B cell (primary cell): Measurements from ENCODE around the gene NAXD. TPM values are rescaled to one million over a fixed set of nuclear protein-coding genes. Genes with fewer than 3 reads are reported as not detected.
A peak's percentile ranks its signal among the peaks of the same experiment; 100 is the strongest.

Source experiments
- ATAC-seq: fragments of 200-7000 bp; cut with Tn5 transposase; one replicate; pipeline ENCODE4 v1.10.0; 2021; ENCODE audit warnings: low read depth, mild to moderate bottlenecking, moderate number of reproducible peaks, moderate library complexity
- CTCF ChIA-PET: fragments of 350-600 bp; sonication (Branson Sonifier 250); formaldehyde crosslinking; loops from one replicate; lab custom pipeline; 2021; ENCODE audit warnings: antibody characterized with exemption, inconsistent platforms; lab: Charles Lee
- POLR2A ChIA-PET: fragments of 350-600 bp; sonication (Branson Sonifier 250); formaldehyde crosslinking; loops from one replicate; lab custom pipeline; 2021; ENCODE audit warnings: antibody characterized with exemption; lab: Charles Lee
- DNase-seq: peaks from one replicate; pipeline ENCODE4 v3.0.0; 2013
- H2AFZ ChIP-seq: 2 replicates; pipeline ENCODE4 v1.6.1; 2012; ENCODE audit warnings: mild to moderate bottlenecking, low read depth, low read length; ENCODE audit not compliant: insufficient read depth, poor library complexity, severe bottlenecking
- H3K27ac ChIP-seq, 2 donors: 1 replicate in 1 of 2; 2 replicates in 1 of 2; pipeline ENCODE4 v1.5.1; 2012 to 2013; ENCODE audit warnings: low read length in 2 of 2, mild to moderate bottlenecking in 2 of 2, moderate library complexity in 1 of 2
- H3K27me3 ChIP-seq, 4 experiments: fragments of 200-600 bp in 1 of 4; sonication (generic) in 1 of 4; replicated peaks in 1 of 4; 1 replicate in 2 of 4; 2 replicates in 2 of 4; pipeline versions ENCODE4 v1.6.1 to v1.7.0; 2013 to 2016; ENCODE audit warnings: low read length in 3 of 4, mild to moderate bottlenecking in 2 of 4, mixed read lengths in 1 of 4, moderate library complexity in 1 of 4; ENCODE audit not compliant: insufficient read depth in 4 of 4, control insufficient read depth in 3 of 4; ENCODE audit errors: control extremely low read depth in 1 of 4
- H3K36me3 ChIP-seq, 2 experiments: replicated peaks in 1 of 2; 1 replicate in 1 of 2; 2 replicates in 1 of 2; pipeline versions ENCODE4 v1.6.1 to v1.7.1; 2013; ENCODE audit warnings: low read length in 1 of 2; ENCODE audit not compliant: insufficient read depth in 2 of 2, control insufficient read depth in 1 of 2; ENCODE audit errors: control extremely low read depth in 1 of 2, extremely low read depth in 1 of 2
- H3K4me1 ChIP-seq, 2 donors: fragments of 200-600 bp in 1 of 2; sonication (generic) in 1 of 2; 1 replicate in 1 of 2; 2 replicates in 1 of 2; pipeline versions ENCODE4 v1.5.1 to v1.6.1; 2013 to 2017; ENCODE audit warnings: low read length in 2 of 2; ENCODE audit not compliant: control insufficient read depth in 2 of 2, insufficient read depth in 2 of 2
- H3K4me2 ChIP-seq: replicated peaks from 2 replicates; pipeline ENCODE3; 2012; ENCODE audit warnings: mild to moderate bottlenecking, low read depth, low read length; ENCODE audit not compliant: poor library complexity, severe bottlenecking
- H3K4me3 ChIP-seq, 5 experiments: fragments of 200-600 bp in 1 of 5; sonication (generic) in 1 of 5; 1 replicate in 3 of 5; 2 replicates in 2 of 5; pipeline versions ENCODE4 v1.5.1 to v1.7.0; 2011 to 2016; ENCODE audit warnings: low read length in 4 of 5, mild to moderate bottlenecking in 4 of 5, low read depth in 2 of 5, control low read depth in 1 of 5, moderate library complexity in 1 of 5; ENCODE audit not compliant: insufficient read depth in 1 of 5; ENCODE audit errors: control extremely low read depth in 1 of 5, extremely low read depth in 1 of 5
- H3K79me2 ChIP-seq: fragments of 200-600 bp; sonication (generic); one replicate; pipeline ENCODE4 v1.6.0; 2016; ENCODE audit warnings: low read length; ENCODE audit not compliant: control insufficient read depth, insufficient read depth
- H3K9ac ChIP-seq: fragments of 200-600 bp; sonication (generic); 2 replicates; pipeline ENCODE4 v1.6.1; 2017; ENCODE audit warnings: mild to moderate bottlenecking, low read length, moderate library complexity
- H3K9me3 ChIP-seq, 3 donors: one replicate each; pipeline versions ENCODE4 v1.6.1 to v1.7.1; 2013; ENCODE audit warnings: low read length in 2 of 3; ENCODE audit not compliant: control insufficient read depth in 2 of 3, insufficient read depth in 1 of 3; ENCODE audit errors: control extremely low read depth in 1 of 3
- H4K20me1 ChIP-seq: 2 replicates; pipeline ENCODE4 v1.6.0; 2012; ENCODE audit warnings: mild to moderate bottlenecking, low read length; ENCODE audit not compliant: insufficient read depth, control insufficient read depth, poor library complexity, severe bottlenecking
- H3K27ac Mint-ChIP-seq: one replicate; pipeline ENCODE4 v1.8.0; 2021; ENCODE audit warnings: mixed read lengths
- H3K27me3 Mint-ChIP-seq: one replicate; pipeline ENCODE4 v1.8.0; 2021; ENCODE audit warnings: mixed read lengths
- H3K4me1 Mint-ChIP-seq: one replicate; pipeline ENCODE4 v1.8.0; 2021; ENCODE audit warnings: mixed read lengths
- H3K4me3 Mint-ChIP-seq: one replicate; pipeline ENCODE4 v1.8.0; 2021; ENCODE audit warnings: mixed read lengths
- H3K9me3 Mint-ChIP-seq: one replicate; pipeline ENCODE4 v1.8.0; 2022; ENCODE audit warnings: mixed read lengths; ENCODE audit not compliant: insufficient read depth
- EZH2 ChIP-seq: IDR thresholded peaks from 2 replicates; pipeline ENCODE4 v1.6.1; 2012; ENCODE audit warnings: borderline replicate concordance, low read depth, mild to moderate bottlenecking, moderate library complexity, low read length; ENCODE audit not compliant: insufficient read depth, poor library complexity, severe bottlenecking
- WGBS: methylation state at CpG from one replicate; pipeline ENCODE4 v1.1.5; 2013; ENCODE audit warnings: missing lambda C conversion rate; ENCODE audit not compliant: insufficient coverage; 5-methylcytosine and 5-hydroxymethylcytosine counted together
- intact Hi-C: fragments of 100-400 bp; cut with micrococcal nuclease; formaldehyde crosslinking; loops from one replicate; pipeline ENCODE4 v1.10.0; 2022
- polyA plus RNA-seq: library from polyadenylated mRNA; depleted of rRNA; stranded (reverse); fragments of >200 nt; gene quantifications from 2 replicates; pipeline ENCODE4 v1.2.3, GENCODE V29; 2012
- total RNA-seq, 2 donors: library from RNA; stranded (reverse); fragments of 120-200 nt in 1 of 2; gene quantifications; 1 replicate in 1 of 2; 2 replicates in 1 of 2; pipeline versions ENCODE4 v1.2.3 to v1.2.4, GENCODE V29; 2013 to 2022
- TF ChIP-seq, protein P1 (sequence below): fragments of 200-600 bp; IDR thresholded peaks from one replicate; pipeline ENCODE4 v1.8.0; 2022; ENCODE audit warnings: antibody characterized with exemption, mild to moderate bottlenecking

The NAXD gene
- total and polyA plus RNA-seq, 2 donors (not counting 1 experiment from before 2014, with no cell fraction given): 28.4 to 33.3 TPM

DNA sequence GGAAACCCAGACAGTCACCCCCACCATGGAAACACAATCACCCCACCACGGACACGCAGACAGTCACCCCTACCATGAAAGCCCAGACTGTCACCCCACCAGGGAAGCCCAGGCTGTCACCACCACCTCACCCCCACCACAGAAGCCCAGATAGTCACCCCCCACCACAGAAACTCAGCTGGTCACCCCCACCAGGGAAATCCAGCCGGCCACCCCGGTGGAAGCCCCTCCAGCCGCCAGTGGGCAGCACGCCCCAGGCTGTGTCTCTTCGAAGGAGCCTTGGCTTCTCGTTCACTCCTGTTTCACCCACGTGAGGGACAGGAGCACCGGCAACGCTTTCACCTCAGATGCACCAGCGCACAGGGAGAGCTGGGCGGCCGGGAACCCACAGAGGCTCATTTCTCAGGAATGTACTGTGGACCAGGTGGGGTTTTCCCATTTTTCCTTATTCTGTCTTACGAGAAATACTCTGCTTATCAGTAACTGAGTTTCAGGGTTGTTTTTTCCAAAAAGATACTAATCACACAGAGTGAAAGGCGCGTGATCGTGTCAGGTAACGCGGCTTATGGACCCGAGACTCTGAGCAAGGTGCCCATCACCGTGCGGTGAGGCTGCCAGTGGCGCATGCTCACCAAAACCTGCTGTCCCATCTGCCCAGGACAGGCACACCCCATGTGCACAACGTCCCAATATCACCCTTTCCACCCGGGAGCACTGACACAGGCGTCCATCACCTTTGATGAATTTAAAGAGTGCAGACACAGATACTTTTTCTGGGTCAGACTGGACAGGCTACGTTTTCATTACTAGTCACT lies 62.6 kb downstream of the NAXD start:
- H2AFZ ChIP-seq: no peak overlapping the region
- ChIA-PET POLR2A (interaction anchor here (0.6 to 0.7 kb wide), 2 partner anchors 24 to 237 kb away, joined by 3 to 5 read pairs; no protein-coding TSS in a partner anchor), CTCF (interaction anchor here (1.4 to 3.3 kb wide), 3 partner anchors 20 to 34 kb away, joined by 3 to 40 read pairs (median 16); no protein-coding TSS in a partner anchor)
- H3K9me3 ChIP-seq: no peaks in the 10 kb centered on the region
- H3K4me1 ChIP-seq: peaks cover 28 to 46% of the 10 kb centered on the region in 2 donors
- ATAC-seq (no peak), DNase-seq (peak; percentile 43)
- WGBS: 93% methylated on average over 27 of the region's 28 CpGs
- no peak overlapping the region for H3K4me3 ChIP-seq
- no peaks in the 10 kb centered on the region for H3K27me3 Mint-ChIP-seq
- H3K9me3 Mint-ChIP-seq: no peaks in the 10 kb centered on the region
- peaks cover 3 to 38% of the 10 kb centered on the region in 2 experiments for H3K36me3 ChIP-seq
- peak overlapping the region; percentile 34 for H3K4me2 ChIP-seq
- H3K27ac ChIP-seq: peak overlapping the region in 1 of 2 donors; percentile 98
- peak overlapping the region; percentile 16 for H3K4me3 Mint-ChIP-seq
- peak overlapping the region; percentile 79 for H3K27ac Mint-ChIP-seq
- peaks cover 59% of the 10 kb centered on the region for H3K4me1 Mint-ChIP-seq
- no peaks in the 10 kb centered on the region for H4K20me1 ChIP-seq
- TF ChIP-seq EZH2: no peak
- TF ChIP-seq, protein P1, sequence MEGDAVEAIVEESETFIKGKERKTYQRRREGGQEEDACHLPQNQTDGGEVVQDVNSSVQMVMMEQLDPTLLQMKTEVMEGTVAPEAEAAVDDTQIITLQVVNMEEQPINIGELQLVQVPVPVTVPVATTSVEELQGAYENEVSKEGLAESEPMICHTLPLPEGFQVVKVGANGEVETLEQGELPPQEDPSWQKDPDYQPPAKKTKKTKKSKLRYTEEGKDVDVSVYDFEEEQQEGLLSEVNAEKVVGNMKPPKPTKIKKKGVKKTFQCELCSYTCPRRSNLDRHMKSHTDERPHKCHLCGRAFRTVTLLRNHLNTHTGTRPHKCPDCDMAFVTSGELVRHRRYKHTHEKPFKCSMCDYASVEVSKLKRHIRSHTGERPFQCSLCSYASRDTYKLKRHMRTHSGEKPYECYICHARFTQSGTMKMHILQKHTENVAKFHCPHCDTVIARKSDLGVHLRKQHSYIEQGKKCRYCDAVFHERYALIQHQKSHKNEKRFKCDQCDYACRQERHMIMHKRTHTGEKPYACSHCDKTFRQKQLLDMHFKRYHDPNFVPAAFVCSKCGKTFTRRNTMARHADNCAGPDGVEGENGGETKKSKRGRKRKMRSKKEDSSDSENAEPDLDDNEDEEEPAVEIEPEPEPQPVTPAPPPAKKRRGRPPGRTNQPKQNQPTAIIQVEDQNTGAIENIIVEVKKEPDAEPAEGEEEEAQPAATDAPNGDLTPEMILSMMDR: no peak
- intact Hi-C loops: loop anchor here (2.0 kb wide), 2 partner anchors 117 to 207 kb away; partner anchors contain the start of gene RAB20
- no peaks in the 10 kb centered on the region for H3K27me3 ChIP-seq
- peaks cover 3% of the 10 kb centered on the region for H3K79me2 ChIP-seq
- no peak overlapping the region for H3K9ac ChIP-seq

DNA sequence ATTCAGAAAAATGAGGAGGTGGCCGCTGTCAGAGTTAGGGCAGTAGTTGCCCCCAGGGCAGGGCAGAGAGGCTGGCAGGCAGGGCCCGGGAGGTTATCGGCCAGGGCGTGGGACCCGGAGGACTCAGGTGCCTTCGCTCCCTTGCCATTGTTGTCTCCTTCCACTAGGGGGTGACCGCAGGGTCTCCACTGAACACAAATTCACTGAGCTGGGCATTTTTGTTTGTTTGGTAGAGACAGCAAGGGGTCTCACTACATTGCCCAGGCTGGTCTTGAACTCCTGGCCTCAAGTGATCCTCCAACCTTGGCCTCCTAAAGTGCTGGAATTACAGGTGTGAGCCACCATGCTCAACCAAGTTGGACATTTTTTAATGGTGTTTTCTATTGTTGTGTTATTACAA lies 65.5 kb downstream of the NAXD start:
- no peak overlapping the region for H3K9ac ChIP-seq
- TF ChIP-seq, protein P1: peak; percentile 56
- no peak for TF ChIP-seq EZH2
- peaks cover 3% of the 10 kb centered on the region for H3K79me2 ChIP-seq
- intact Hi-C loops: no loop called here
- Mint-ChIP-seq H3K4me1 (peaks cover 37% of the 10 kb centered on the region), H3K27me3 (no peaks in the 10 kb centered on the region), H3K27ac (peak overlapping the region; percentile 42), H3K4me3 (no peak overlapping the region), H3K9me3 (no peaks in the 10 kb centered on the region)
- no peaks in the 10 kb centered on the region for H3K9me3 ChIP-seq
- H3K36me3 ChIP-seq: peaks cover 16 to 58% of the 10 kb centered on the region in 2 experiments
- no peak for ATAC-seq
- ChIA-PET CTCF (interaction anchor here (0.8 to 3.3 kb wide), 11 partner anchors 16 to 119 kb away, joined by 3 to 40 read pairs (median 4); partner anchors contain the start of genes ING1 and RAB20), POLR2A (interaction anchor here (0.7 to 1.0 kb wide), 3 partner anchors 19 to 36 kb away, joined by 3 to 5 read pairs (median 3); no protein-coding TSS in a partner anchor)
- H3K27ac ChIP-seq: peak overlapping the region in 1 of 2 donors; percentile 6
- peak; percentile 39 for DNase-seq
- WGBS: 92% methylated on average over 6 of the region's 7 CpGs
- no peak overlapping the region for H3K4me2 ChIP-seq
- H3K4me3 ChIP-seq: no peak overlapping the region
- no peaks in the 10 kb centered on the region for H3K27me3 ChIP-seq
- H3K4me1 ChIP-seq: peaks cover 19 to 35% of the 10 kb centered on the region in 2 donors
- H4K20me1 ChIP-seq: no peaks in the 10 kb centered on the region
- no peak overlapping the region for H2AFZ ChIP-seq
